ENCODE measurements around the gene ACTR5. TPM values are rescaled to one million over a fixed set of nuclear protein-coding genes. Genes with fewer than 3 reads are reported as not detected.
"Not testable (repeated sequence)": the region's sequence is repeated elsewhere in the genome, so short reads cannot be mapped to it uniquely, and the experiment has no call there.

Gene ACTR5
- total RNA-seq, 1 donor from 2014 or later = 15.2 TPM

GRCh38 chr20:38805502-38805957 is 57.3 kb downstream of the ACTR5 start, which contains the start of gene PPP1R16B:
Gene PPP1R16B, plus strand, starts transcription at chr20:38805697. Its CDS starts 30,229 bp downstream, at chr20:38835926.
- Mint-ChIP-seq H3K27me3 (ENCODE audit: insufficient read depth) (no peaks in the 10 kb centered on the region), H3K4me1 (ENCODE audit: low read depth) (peaks cover 64% of the 10 kb centered on the region), H3K36me3 (ENCODE audit: low read depth) (peaks cover 36% of the 10 kb centered on the region), H3K27ac (peak within 1 kb of the TSS; percentile 96), H3K9me3 (no peaks in the 10 kb centered on the region), H3K4me3 (peak within 1 kb of the TSS; percentile 90)
- intact Hi-C loops (cut with micrococcal nuclease) = loop anchor here (1.0 to 10.0 kb wide), 4 partner anchors 57 to 219 kb away; partner anchors contain the start of gene ACTR5
- DNase-seq (ENCODE audit: low spot score) = peak; percentile 79

DNA sequence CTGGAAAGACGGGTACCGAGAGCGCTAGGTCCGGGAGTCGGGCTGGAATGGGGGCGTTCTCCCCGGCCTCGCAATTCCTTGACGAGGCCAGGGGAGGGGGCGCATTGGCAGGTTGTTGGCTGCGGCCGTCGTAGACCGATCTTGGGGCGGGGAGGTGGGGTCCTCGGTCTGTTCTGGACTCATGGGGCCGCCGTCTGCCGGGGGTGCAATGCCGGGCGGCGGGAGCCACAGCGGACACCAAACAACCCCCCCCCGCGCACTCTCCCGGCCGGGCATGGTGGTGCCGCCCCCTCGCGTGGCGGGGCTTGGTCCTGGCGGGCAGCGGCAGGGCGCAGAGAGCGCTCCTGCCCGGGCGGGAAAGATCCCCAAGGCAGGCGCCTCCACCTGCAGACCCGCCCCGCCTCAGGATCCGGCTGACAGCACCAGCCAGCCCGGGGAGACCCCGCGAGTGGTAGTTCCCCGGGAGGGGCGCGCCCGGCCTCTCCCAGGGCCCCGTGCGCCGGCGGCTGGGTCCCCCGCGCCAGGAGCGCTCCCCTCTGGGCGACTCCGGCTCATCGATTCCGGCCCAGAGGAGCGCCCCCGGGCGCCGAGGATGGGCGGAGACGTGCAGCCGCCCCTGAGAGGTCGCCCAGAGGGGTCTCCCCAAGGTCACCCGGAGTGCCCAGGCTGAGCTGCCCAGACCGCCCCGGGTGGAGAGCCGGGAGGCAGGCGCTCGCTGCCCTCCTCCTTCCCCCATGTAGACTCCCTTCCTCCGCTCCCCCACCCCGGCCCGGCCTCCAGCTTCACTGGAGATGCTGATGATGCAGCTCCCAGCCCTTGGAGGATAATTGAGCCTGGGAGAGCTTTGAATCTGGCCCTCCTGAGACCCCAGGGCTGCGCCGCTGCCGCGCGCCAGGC is 57.9 kb downstream of the ACTR5 start:
- Mint-ChIP-seq H3K4me3 (peak overlapping the region; percentile 90), H3K36me3 (ENCODE audit: low read depth) (peaks cover 41% of the 10 kb centered on the region), H3K9me3 (no peaks in the 10 kb centered on the region), H3K27me3 (ENCODE audit: insufficient read depth) (no peaks in the 10 kb centered on the region), H3K4me1 (ENCODE audit: low read depth) (peaks cover 65% of the 10 kb centered on the region), H3K27ac (peak overlapping the region; percentile 96)
- intact Hi-C loops (cut with micrococcal nuclease) = loop anchor here (1.0 to 10.0 kb wide), 5 partner anchors 36 to 219 kb away; partner anchors contain the start of gene ACTR5
- DNase-seq (ENCODE audit: low spot score) = peak; percentile 29

- peaks cover 73% of the 10 kb centered on the region for H3K4me1 Mint-ChIP-seq (ENCODE audit: low read depth)
- peak overlapping the region; percentile 82 for H3K27ac Mint-ChIP-seq
- intact Hi-C loops (cut with micrococcal nuclease) = loop anchor here (1.0 to 10.0 kb wide), 2 partner anchors 35 to 218 kb away; no protein-coding TSS in a partner anchor
- peaks cover 48% of the 10 kb centered on the region for H3K36me3 Mint-ChIP-seq (ENCODE audit: low read depth)
- peak overlapping the region; percentile 90 for H3K4me3 Mint-ChIP-seq
- peak; percentile 12 for DNase-seq (ENCODE audit: low spot score)
- H3K9me3 Mint-ChIP-seq = no peaks in the 10 kb centered on the region
- no peaks in the 10 kb centered on the region for H3K27me3 Mint-ChIP-seq (ENCODE audit: insufficient read depth)
Observed at GRCh38 chr20:38806855-38807655, 58.8 kb downstream of the ACTR5 start.

- Mint-ChIP-seq H3K4me3 (peak overlapping the region; percentile 49), H3K9me3 (no peaks in the 10 kb centered on the region), H3K27ac (peak overlapping the region; percentile 21), H3K27me3 (ENCODE audit: insufficient read depth) (no peaks in the 10 kb centered on the region), H3K4me1 (ENCODE audit: low read depth) (peaks cover 74% of the 10 kb centered on the region), H3K36me3 (ENCODE audit: low read depth) (peaks cover 58% of the 10 kb centered on the region)
- no peak for DNase-seq (ENCODE audit: low spot score)
- intact Hi-C loops (cut with micrococcal nuclease) = loop anchor here (2.0 to 10.0 kb wide), 2 partner anchors 13 to 215 kb away; no protein-coding TSS in a partner anchor
Observed at GRCh38 chr20:38809942-38810341, 61.7 kb downstream of the ACTR5 start.

- peak overlapping the region; percentile 33 for H3K4me3 Mint-ChIP-seq
- intact Hi-C loops (cut with micrococcal nuclease) = no loop called here
- DNase-seq (ENCODE audit: low spot score) = no peak
- H3K27me3 Mint-ChIP-seq (ENCODE audit: insufficient read depth) = no peaks in the 10 kb centered on the region
- H3K27ac Mint-ChIP-seq = peak overlapping the region; percentile 71
- H3K36me3 Mint-ChIP-seq (ENCODE audit: low read depth) = peaks cover 69% of the 10 kb centered on the region
- H3K4me1 Mint-ChIP-seq (ENCODE audit: low read depth) = peaks cover 83% of the 10 kb centered on the region
- no peaks in the 10 kb centered on the region for H3K9me3 Mint-ChIP-seq
Observed at GRCh38 chr20:38810926-38811630, 62.8 kb downstream of the ACTR5 start.

DNA sequence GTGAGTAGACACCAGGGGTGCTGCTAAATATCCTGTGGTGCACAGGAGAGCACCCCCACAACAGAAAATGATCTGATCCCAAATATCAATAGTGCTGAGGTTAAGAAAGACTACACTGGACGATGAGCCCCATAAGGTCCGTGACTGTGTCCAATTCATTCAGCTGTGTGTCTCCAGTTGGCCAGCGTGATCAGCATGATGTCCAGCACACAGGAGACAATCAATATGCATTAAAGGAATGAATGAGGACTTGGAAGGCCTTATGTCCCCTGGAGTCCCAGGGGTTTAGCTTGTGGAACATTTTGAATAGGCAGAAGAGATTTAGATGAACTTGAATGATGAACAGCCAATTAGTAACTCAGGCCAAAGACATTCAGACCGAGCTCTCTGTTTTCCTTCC is 63.5 kb downstream of the ACTR5 start:
- DNase-seq (ENCODE audit: low spot score) = no peak
- H3K27ac Mint-ChIP-seq = peak overlapping the region; percentile 71
- H3K9me3 Mint-ChIP-seq = no peaks in the 10 kb centered on the region
- H3K36me3 Mint-ChIP-seq (ENCODE audit: low read depth) = peaks cover 72% of the 10 kb centered on the region
- peaks cover 90% of the 10 kb centered on the region for H3K4me1 Mint-ChIP-seq (ENCODE audit: low read depth)
- intact Hi-C loops (cut with micrococcal nuclease) = no loop called here
- no peaks in the 10 kb centered on the region for H3K27me3 Mint-ChIP-seq (ENCODE audit: insufficient read depth)
- H3K4me3 Mint-ChIP-seq = peak overlapping the region; percentile 34

DNA sequence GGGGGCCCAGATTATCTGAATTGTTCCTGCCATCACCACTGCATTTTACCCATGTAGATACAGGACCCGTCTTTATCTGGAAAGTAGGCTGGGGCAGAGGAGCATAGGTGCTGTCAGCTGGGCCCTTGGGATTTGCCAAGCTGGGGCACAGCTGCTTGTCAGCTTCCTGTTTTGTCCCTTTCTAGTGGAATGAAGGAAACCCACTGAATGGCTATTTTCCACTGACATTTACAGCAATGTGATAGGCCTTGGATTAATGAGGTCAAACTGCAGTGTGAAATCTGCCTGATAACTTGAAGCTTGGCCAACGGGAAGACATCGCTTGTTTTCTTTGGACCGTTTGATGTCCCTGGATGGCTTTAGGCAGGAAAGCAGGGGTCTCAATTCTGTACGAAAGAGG is 63.9 kb downstream of the ACTR5 start:
- Mint-ChIP-seq H3K4me1 (ENCODE audit: low read depth) (peaks cover 94% of the 10 kb centered on the region), H3K9me3 (no peaks in the 10 kb centered on the region), H3K27ac (peak overlapping the region; percentile 71), H3K36me3 (ENCODE audit: low read depth) (peaks cover 71% of the 10 kb centered on the region), H3K4me3 (peak overlapping the region; percentile 34), H3K27me3 (ENCODE audit: insufficient read depth) (no peaks in the 10 kb centered on the region)
- intact Hi-C loops (cut with micrococcal nuclease) = no loop called here
- no peak for DNase-seq (ENCODE audit: low spot score)

GRCh38 chr20:38812709-38813573 is 64.7 kb downstream of the ACTR5 start:
- intact Hi-C loops (cut with micrococcal nuclease) = no loop called here
- H3K27ac Mint-ChIP-seq = no peak overlapping the region
- H3K9me3 Mint-ChIP-seq = no peaks in the 10 kb centered on the region
- peaks cover 91% of the 10 kb centered on the region for H3K4me1 Mint-ChIP-seq (ENCODE audit: low read depth)
- no peak for DNase-seq (ENCODE audit: low spot score)
- H3K27me3 Mint-ChIP-seq (ENCODE audit: insufficient read depth) = no peaks in the 10 kb centered on the region
- H3K4me3 Mint-ChIP-seq = no peak overlapping the region
- peaks cover 66% of the 10 kb centered on the region for H3K36me3 Mint-ChIP-seq (ENCODE audit: low read depth)

GRCh38 chr20:38813574-38813962 is 65.3 kb downstream of the ACTR5 start:
- H3K4me1 Mint-ChIP-seq (ENCODE audit: low read depth) = peaks cover 91% of the 10 kb centered on the region
- H3K9me3 Mint-ChIP-seq; H3K4me3 Mint-ChIP-seq; H3K27me3 Mint-ChIP-seq (ENCODE audit: insufficient read depth); intact Hi-C loops (cut with micrococcal nuclease); H3K27ac Mint-ChIP-seq; DNase-seq (ENCODE audit: low spot score): not testable (repeated sequence)
- H3K36me3 Mint-ChIP-seq (ENCODE audit: low read depth) = peaks cover 65% of the 10 kb centered on the region

DNA sequence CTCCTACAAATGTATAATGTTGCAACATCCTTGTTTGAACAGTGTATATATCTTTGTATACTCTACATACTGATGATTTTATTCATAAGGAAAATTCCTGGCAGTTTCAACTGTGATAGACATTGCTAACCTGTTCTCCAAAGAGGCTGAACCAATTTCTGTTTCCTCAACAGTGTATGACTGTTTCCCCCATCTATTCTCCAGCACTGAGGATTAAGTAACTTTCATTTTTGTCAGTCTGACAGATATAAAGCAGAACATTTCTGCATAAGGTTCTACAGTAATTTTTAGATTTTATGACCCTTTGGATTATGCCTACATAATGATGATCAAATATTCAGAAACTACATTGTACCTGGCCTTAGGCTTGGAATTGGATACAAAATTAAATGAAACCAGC is 67.2 kb downstream of the ACTR5 start:
- Mint-ChIP-seq H3K4me1 (ENCODE audit: low read depth) (peaks cover 85% of the 10 kb centered on the region), H3K27ac (peak overlapping the region; percentile 40), H3K4me3 (no peak overlapping the region), H3K9me3 (no peaks in the 10 kb centered on the region), H3K36me3 (ENCODE audit: low read depth) (peaks cover 58% of the 10 kb centered on the region), H3K27me3 (ENCODE audit: insufficient read depth) (no peaks in the 10 kb centered on the region)
- intact Hi-C loops (cut with micrococcal nuclease) = no loop called here
- no peak for DNase-seq (ENCODE audit: low spot score)

DNA sequence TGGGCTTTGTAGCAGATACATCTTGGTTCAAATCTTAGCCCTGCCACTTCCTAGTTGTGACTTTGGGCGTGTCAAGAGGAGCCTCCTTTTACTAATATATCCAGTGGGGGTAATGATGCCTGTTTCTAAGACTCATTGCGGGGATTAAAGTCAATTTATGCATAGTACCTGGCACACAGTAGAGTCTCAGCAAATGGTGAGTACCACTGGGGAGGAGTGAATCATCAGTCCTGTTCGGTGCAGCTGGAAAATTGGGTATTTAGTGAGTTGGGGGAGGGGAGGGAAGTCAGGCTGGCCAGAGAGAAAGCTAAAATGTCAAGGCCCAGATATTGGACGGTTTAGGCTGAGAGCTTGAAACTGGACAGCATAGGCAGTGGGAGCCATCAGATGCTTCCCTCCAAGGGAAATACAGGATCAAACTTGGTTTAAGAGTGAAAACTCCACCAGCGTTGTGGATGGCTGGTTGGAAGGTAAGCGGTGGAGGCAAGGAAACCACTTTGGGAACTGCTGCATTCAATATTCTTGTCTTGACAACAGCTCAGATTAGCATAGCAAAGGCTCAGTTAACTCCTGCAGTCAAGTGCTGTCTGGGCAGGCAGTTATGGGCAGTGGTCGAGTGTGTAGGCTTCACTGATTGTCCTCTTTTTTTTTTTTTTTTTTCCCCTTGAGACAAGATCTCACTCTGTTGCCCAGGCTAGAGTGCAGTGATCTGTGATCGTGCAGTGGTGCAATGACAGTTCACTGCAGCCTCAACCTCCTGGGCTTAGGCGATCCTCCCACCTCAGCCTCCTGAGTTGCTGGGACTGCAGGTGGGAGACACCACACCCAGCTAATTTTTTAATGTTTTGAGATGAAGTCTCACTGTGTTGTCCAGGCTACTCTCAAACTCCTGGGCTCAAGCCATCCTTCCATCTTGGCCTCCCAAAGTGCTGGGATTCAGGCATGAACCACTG is 70.1 kb downstream of the ACTR5 start:
- peaks cover 4% of the 10 kb centered on the region for H3K9me3 Mint-ChIP-seq
- no peak overlapping the region for H3K4me3 Mint-ChIP-seq
- DNase-seq (ENCODE audit: low spot score) = no peak

More for the DNA sequence above, 70.1 kb downstream of the ACTR5 start:
- H3K27ac Mint-ChIP-seq = peak overlapping the region; percentile 61
- intact Hi-C loops (cut with micrococcal nuclease) = no loop called here
- no peaks in the 10 kb centered on the region for H3K27me3 Mint-ChIP-seq (ENCODE audit: insufficient read depth)
- peaks cover 77% of the 10 kb centered on the region for H3K4me1 Mint-ChIP-seq (ENCODE audit: low read depth)
- peaks cover 52% of the 10 kb centered on the region for H3K36me3 Mint-ChIP-seq (ENCODE audit: low read depth)

Data from activated T-helper 1 cell treated with anti-CD3 and anti-CD28 coated beads, Interleukin-12 subunit alpha, Interleukin-12 subunit beta, Interleukin-2, Interleukin-4 antibody, amounts not matched to agents 30 ng/mL and 10 ng/mL and 1 ng/mL, durations not matched to agents 14 hours and 24 hours and 36 hours (primary cell).